Right lobe of liver (tissue), 6 donors: ENCODE measurements around the gene HIP1R. TPM values are rescaled to one million over a fixed set of nuclear protein-coding genes. Genes with fewer than 3 reads are reported as not detected.

ENCODE experiments used
- ATAC-seq, 4 donors: fragments of 200-7000 bp; cut with Tn5 transposase; one replicate each; pipeline ENCODE4 v1.9.1; 2020; ENCODE audit warnings: mild to moderate bottlenecking in 4 of 4, moderate library complexity in 4 of 4
- DNase-seq, 3 donors: peaks; one replicate each; pipeline ENCODE4 v3.0.0-alpha.2; 2020
- H3K27ac ChIP-seq, 3 donors: fragments of 200-600 bp; one replicate each; pipeline ENCODE4 v1.8.0; 2022
- H3K27me3 ChIP-seq, 2 donors: fragments of 200-600 bp; one replicate each; pipeline ENCODE4 v1.8.0; 2022
- H3K36me3 ChIP-seq, 4 donors: fragments of 200-600 bp; sonication (generic) in 1 of 4; one replicate each; pipeline versions ENCODE4 v1.5.1 to v1.8.0; 2017 to 2022; ENCODE audit warnings: control low read depth in 1 of 4
- H3K4me1 ChIP-seq, 4 donors: fragments of 200-600 bp; sonication (generic) in 1 of 4; one replicate each; pipeline versions ENCODE4 v1.5.1 to v1.8.0; 2017 to 2022; ENCODE audit warnings: control low read depth in 1 of 4
- H3K4me3 ChIP-seq, 3 donors: fragments of 200-600 bp; one replicate each; pipeline ENCODE4 v1.8.0; 2022
- H3K9me3 ChIP-seq, 4 donors: fragments of 200-600 bp; sonication (generic) in 1 of 4; one replicate each; pipeline versions ENCODE4 v1.5.1 to v1.8.0; 2017 to 2022; ENCODE audit warnings: control low read depth in 1 of 4
- CTCF ChIP-seq, 4 donors: fragments of 200-600 bp in 3 of 4; fragments of 450-650 bp in 1 of 4; IDR thresholded peaks; one replicate each; pipeline versions ENCODE4 v1.5.1 to v1.8.0; 2016 to 2022; ENCODE audit warnings: antibody characterized with exemption in 4 of 4, mild to moderate bottlenecking in 2 of 4
- POLR2A ChIP-seq: fragments of 450-650 bp; IDR thresholded peaks from one replicate; pipeline ENCODE4 v1.6.1; 2017; ENCODE audit warnings: antibody characterized with exemption, mild to moderate bottlenecking
- WGBS: methylation state at CpG from one replicate; pipeline ENCODE4 v1.1.6; 2018; ENCODE audit warnings: low coverage, low lambda C conversion rate; ENCODE audit not compliant: insufficient coverage; ENCODE audit errors: missing lambda C conversion rate; 5-methylcytosine and 5-hydroxymethylcytosine counted together
- intact Hi-C, 2 donors: fragments of 100-400 bp; cut with DNase I; formaldehyde crosslinking; loops; one replicate each; pipeline versions ENCODE4 v1.11.2 to v1.14.1; 2022
- total RNA-seq, 6 experiments: library from RNA; depleted of rRNA in 2 of 6; stranded (reverse); fragments of >200 nt in 2 of 6; fragmentation: NEBNext Ultra II Directional in 3 of 6; extraction: Animal tissue kit (Norgen Biotek cat#: 25700) in 3 of 6; gene quantifications; one replicate each; pipeline versions ENCODE4 v1.1.0 to v1.2.4, GENCODE V29; 2016 to 2023
- donor health status: DM: no; HTN: yes; CAD: no.
- donor health status: DM: no; HTN: no; CAD: no.
- donor health status: DM: no; HTN: no; CAD: no.
- donor health status: DM: no; HTN: yes; CAD: no.
- donor health status: DM: no; HTN: yes; CAD: no.

The HIP1R gene
- total RNA-seq, 6 experiments from 2014 or later = 23.6 to 37.2 (median 27.8) TPM

GRCh38 chr12:122895704-122896636, 60.7 kb downstream of the HIP1R start, which contains the start of gene VPS37B:
TSS of gene VPS37B (minus strand) at chr12:122896124. CDS start at chr12:122896062, 62 bp downstream.
- peak within 1 kb of the TSS; percentile 60 to 87 (median 79) for H3K4me3 ChIP-seq
- DNase-seq (peak; percentile 81 to 87 (median 83)), ATAC-seq (peak; percentile 78 to 86 (median 81))
- peaks cover 0 to 32% (median 2%) of the 10 kb centered on the region in 4 donors for H3K4me1 ChIP-seq
- H3K27me3 ChIP-seq = no peaks in the 10 kb centered on the region
- H3K9me3 ChIP-seq = no peaks in the 10 kb centered on the region
- 13% methylated on average over 43 of the region's 81 CpGs for WGBS
- H3K36me3 ChIP-seq = no peaks in the 10 kb centered on the region
- intact Hi-C loops = no loop called here
- peak within 1 kb of the TSS; percentile 79 to 81 (median 79) for H3K27ac ChIP-seq
- peak in 1 of 4 donors; percentile 34 for TF ChIP-seq CTCF (IDR thresholded peaks at IDR 0.05)
- TF ChIP-seq POLR2A = peak; percentile 94

- H3K4me3 ChIP-seq = no peak overlapping the region
- H3K36me3 ChIP-seq = no peaks in the 10 kb centered on the region
- 97% methylated on average over 4 of the region's 7 CpGs for WGBS
- ATAC-seq = no peak
- no peaks in the 10 kb centered on the region for H3K27me3 ChIP-seq
- intact Hi-C loops = no loop called here
- H3K4me1 ChIP-seq = peaks cover 0 to 26% (median 2%) of the 10 kb centered on the region in 4 donors
- DNase-seq = no peak
- H3K27ac ChIP-seq = peak overlapping the region in 1 of 3 donors; percentile 79
- TF ChIP-seq POLR2A = no peak
- TF ChIP-seq CTCF (IDR thresholded peaks at IDR 0.05) = no peak
- no peaks in the 10 kb centered on the region for H3K9me3 ChIP-seq
These were observed 61.4 kb downstream of the HIP1R start for GRCh38 chr12:122896662-122897061.

GRCh38 chr12:122899887-122900286, 64.6 kb downstream of the HIP1R start:
- DNase-seq (no peak), ATAC-seq (no peak)
- 87% methylated on average over 6 of the region's 6 CpGs for WGBS
- Histone ChIP-seq H3K36me3 (no peaks in the 10 kb centered on the region), H3K4me3 (no peak overlapping the region), H3K9me3 (no peaks in the 10 kb centered on the region), H3K27ac (no peak overlapping the region), H3K27me3 (no peaks in the 10 kb centered on the region), H3K4me1 (peaks cover 0 to 5% (median 0%) of the 10 kb centered on the region in 4 donors)
- TF ChIP-seq CTCF (IDR thresholded peaks at IDR 0.05) = no peak
- no peak for TF ChIP-seq POLR2A
- intact Hi-C loops = no loop called here

- peaks cover 0 to 5% (median 0%) of the 10 kb centered on the region in 4 donors for H3K4me1 ChIP-seq
- H3K27ac ChIP-seq = no peak overlapping the region
- no peak for DNase-seq
- TF ChIP-seq CTCF (IDR thresholded peaks at IDR 0.05) = no peak
- no peak for TF ChIP-seq POLR2A
- H3K36me3 ChIP-seq = no peaks in the 10 kb centered on the region
- H3K9me3 ChIP-seq = no peaks in the 10 kb centered on the region
- intact Hi-C loops = no loop called here
- ATAC-seq = peak in 1 of 4 donors; percentile 5
- H3K4me3 ChIP-seq = no peak overlapping the region
- H3K27me3 ChIP-seq = no peaks in the 10 kb centered on the region
- WGBS = 33% methylated on average over 10 of the region's 10 CpGs
These were observed 67.8 kb downstream of the HIP1R start for GRCh38 chr12:122902854-122903692.
